Transverse colon (tissue), 4 donors: Measurements from ENCODE around the gene PTGES3L. TPM values are rescaled to one million over a fixed set of nuclear protein-coding genes. Genes with fewer than 3 reads are reported as not detected.

Source experiments
- DNase-seq: peaks from one replicate; pipeline ENCODE4 v3.0.0-alpha.2; 2019
- H3K27ac ChIP-seq, 4 donors: fragments of 200-600 bp; sonication (generic); 2 replicates each; pipeline ENCODE4 v1.5.1; 2016 to 2018; ENCODE audit warnings: inconsistent platforms in 4 of 4
- H3K27me3 ChIP-seq: fragments of 200-600 bp; sonication (generic); 2 replicates; pipeline ENCODE4 v1.5.1; 2017; ENCODE audit warnings: inconsistent platforms
- H3K36me3 ChIP-seq, 4 donors: fragments of 200-600 bp; sonication (generic); 2 replicates each; pipeline ENCODE4 v1.5.1; 2017 to 2019; ENCODE audit warnings: inconsistent platforms in 4 of 4
- H3K4me1 ChIP-seq, 4 donors: fragments of 200-600 bp; sonication (generic); 2 replicates each; pipeline ENCODE4 v1.5.1; 2017 to 2020; ENCODE audit warnings: inconsistent platforms in 4 of 4
- H3K4me3 ChIP-seq, 4 donors: fragments of 200-600 bp; sonication (generic); 1 replicate in 1 of 4; 2 replicates in 3 of 4; pipeline versions ENCODE4 v1.5.1 to v1.6.1; 2017 to 2019; ENCODE audit warnings: inconsistent platforms in 4 of 4
- H3K9me3 ChIP-seq, 2 donors: fragments of 200-600 bp; sonication (generic); 2 replicates each; pipeline ENCODE4 v1.5.1; 2017 to 2019; ENCODE audit warnings: inconsistent platforms in 2 of 2
- CTCF ChIP-seq, 5 experiments: fragments of 200-600 bp in 3 of 5; fragments of 450-650 bp in 2 of 5; sonication (generic) in 3 of 5; IDR thresholded peaks; 1 replicate in 2 of 5; 2 replicates in 3 of 5; pipeline ENCODE4 v1.5.1; 2016 to 2017; ENCODE audit warnings: antibody characterized with exemption in 5 of 5, inconsistent platforms in 3 of 5, mild to moderate bottlenecking in 2 of 5, moderate library complexity in 1 of 5
- EP300 ChIP-seq: sonication (generic); formaldehyde crosslinking; IDR thresholded peaks from one replicate; pipeline ENCODE4 v1.6.1; 2017; ENCODE audit warnings: antibody characterized with exemption, low read depth
- POLR2A ChIP-seq: fragments of 450-650 bp; IDR thresholded peaks from one replicate; pipeline ENCODE4 v1.6.1; 2016; ENCODE audit warnings: antibody characterized with exemption, mild to moderate bottlenecking, moderate library complexity
- POLR2AphosphoS5 ChIP-seq, 3 donors: sonication (generic); formaldehyde crosslinking; IDR thresholded peaks; one replicate each; pipeline ENCODE4 v1.6.1; 2016; ENCODE audit warnings: antibody characterized with exemption in 3 of 3
- WGBS, 2 donors: methylation state at CpG; one replicate each; pipeline ENCODE4 v1.1.5; 2018; ENCODE audit warnings: low coverage in 1 of 2; 5-methylcytosine and 5-hydroxymethylcytosine counted together
- in situ Hi-C, 4 donors: fragments of 200-750 bp; cut with MboI; loops; one replicate each; pipeline versions ENCODE4 v1.15.0 to v1.15.1; 2017; ENCODE audit warnings: low sequenced_read_pairs in 3 of 4, low pct_ligation_motif_present in 1 of 4, low pct_unique_long_range_greater_than_20kb in 1 of 4
- intact Hi-C: fragments of 100-400 bp; cut with DNase I; formaldehyde crosslinking; loops from one replicate; pipeline ENCODE4 v1.15.1; 2023; ENCODE audit warnings: low total_unique reads
- total RNA-seq, 4 donors: library from RNA; depleted of rRNA; stranded (reverse); fragments of >200 nt; gene quantifications; one replicate each; pipeline ENCODE4 v1.1.0, GENCODE V29; 2016

Gene PTGES3L
- 1 to 10 TPM in 3 of 4 donors, not detected in 1; 3.4 to 8.3 (median 5.1) TPM for total RNA-seq

- peak; percentile 63 for DNase-seq
- WGBS, 2 donors, result 0 to 26% methylated on average over 2 to 21 of the region's 21 CpGs
- Histone ChIP-seq H3K4me1 (peaks cover 14 to 43% (median 35%) of the 10 kb centered on the region in 4 donors), H3K27ac (peak within 1 kb of the TSS; percentile 92 to 99 (median 94)), H3K9me3 (no peaks in the 10 kb centered on the region), H3K36me3 (no peaks in the 10 kb centered on the region), H3K27me3 (no peaks in the 10 kb centered on the region), H3K4me3 (peak within 1 kb of the TSS; percentile 45 to 98 (median 81))
- in situ Hi-C loops, result no loop called here
- TF ChIP-seq CTCF (IDR thresholded peaks at IDR 0.05) (no peak), POLR2AphosphoS5 (IDR thresholded peaks at IDR 0.05) (no peak), POLR2A (no peak), EP300 (no peak)
- intact Hi-C loops, result no loop called here
These were observed at the start of gene PTGES3L for GRCh38 chr17:42979511-42980273. Gene PTGES3L (minus strand): TSS chr17:42980080. CDS start chr17:42980053, 27 bp downstream.

GRCh38 chr17:43028221-43028861, 48.5 kb upstream of the PTGES3L start:
- WGBS, 2 donors, result 80 to 87% methylated on average over 3 to 17 of the region's 17 CpGs

GRCh38 chr17:43027091-43028032, 47.5 kb upstream of the PTGES3L start:
- in situ Hi-C loops (loop anchor here in 1 of 4 donors (25.0 kb wide), 1 partner anchor 310 kb away; no protein-coding TSS in a partner anchor), intact Hi-C loops (no loop called here)
- WGBS, 2 donors, result 66 to 72% methylated on average over 5 to 9 of the region's 9 CpGs
- DNase-seq, result no peak
- H3K9me3 ChIP-seq, result no peaks in the 10 kb centered on the region
- no peaks in the 10 kb centered on the region for H3K36me3 ChIP-seq
- H3K4me3 ChIP-seq, result no peak overlapping the region
- H3K27me3 ChIP-seq, result peaks cover 3% of the 10 kb centered on the region
- TF ChIP-seq EP300 (no peak), CTCF (IDR thresholded peaks at IDR 0.05) (no peak), POLR2A (no peak), POLR2AphosphoS5 (IDR thresholded peaks at IDR 0.05) (no peak)
- no peak overlapping the region for H3K27ac ChIP-seq
- peaks cover 6 to 17% (median 12%) of the 10 kb centered on the region in 4 donors for H3K4me1 ChIP-seq

More at GRCh38 chr17:43028221-43028861, 48.5 kb upstream of the PTGES3L start:
- Histone ChIP-seq H3K9me3 (no peaks in the 10 kb centered on the region), H3K4me1 (peaks cover 0 to 9% (median 7%) of the 10 kb centered on the region in 4 donors), H3K4me3 (no peak overlapping the region), H3K27ac (no peak overlapping the region), H3K36me3 (no peaks in the 10 kb centered on the region), H3K27me3 (no peaks in the 10 kb centered on the region)
- in situ Hi-C loops, result loop anchor here in 1 of 4 donors (25.0 kb wide), 1 partner anchor 309 kb away; no protein-coding TSS in a partner anchor
- no peak for DNase-seq
- intact Hi-C loops, result no loop called here
- no peak for TF ChIP-seq EP300

GRCh38 chr17:43026595-43026994, 46.7 kb upstream of the PTGES3L start:
- no peaks in the 10 kb centered on the region for H3K9me3 ChIP-seq
- H3K36me3 ChIP-seq, result no peaks in the 10 kb centered on the region
- no peak overlapping the region for H3K4me3 ChIP-seq
- H3K4me1 ChIP-seq, result peaks cover 6 to 18% (median 13%) of the 10 kb centered on the region in 4 donors
- H3K27ac ChIP-seq, result no peak overlapping the region
- peaks cover 3% of the 10 kb centered on the region for H3K27me3 ChIP-seq
- in situ Hi-C loops (loop anchor here in 1 of 4 donors (25.0 kb wide), 1 partner anchor 311 kb away; no protein-coding TSS in a partner anchor), intact Hi-C loops (no loop called here)
- 65 to 81% methylated on average over 5 of the region's 5 CpGs for WGBS, 2 donors
- TF ChIP-seq POLR2A (no peak), POLR2AphosphoS5 (IDR thresholded peaks at IDR 0.05) (no peak), EP300 (no peak), CTCF (IDR thresholded peaks at IDR 0.05) (no peak)
- no peak for DNase-seq
